ENCODE measurements around the gene CLEC18C.
"Not testable (repeated sequence)": the region's sequence is repeated elsewhere in the genome, so short reads cannot be mapped to it uniquely, and the experiment has no call there.

Gene CLEC18C

GRCh38 chr16:70173212-70173837, at the start of gene CLEC18C:
Gene CLEC18C, plus strand, starts transcription at chr16:70173787. Its CDS starts 492 bp downstream, at chr16:70174279.
- H3K4me3 ChIP-seq (ENCODE audit: low read depth, low read length), result not testable (repeated sequence)

GRCh38 chr16:70123822-70124221, 49.8 kb upstream of the CLEC18C start:
- H3K4me3 ChIP-seq (ENCODE audit: low read depth, low read length), result not testable (repeated sequence)

GRCh38 chr16:70126226-70126625, 47.4 kb upstream of the CLEC18C start:
- not testable (repeated sequence) for H3K4me3 ChIP-seq (ENCODE audit: low read depth, low read length)

- not testable (repeated sequence) for H3K4me3 ChIP-seq (ENCODE audit: low read depth, low read length)
Measured at GRCh38 chr16:70127706-70128105, 45.9 kb upstream of the CLEC18C start.

GRCh38 chr16:70128844-70129243, 44.7 kb upstream of the CLEC18C start:
- H3K4me3 ChIP-seq (ENCODE audit: low read depth, low read length), result not testable (repeated sequence)

GRCh38 chr16:70135796-70136195, 37.8 kb upstream of the CLEC18C start:
- H3K4me3 ChIP-seq (ENCODE audit: low read depth, low read length), result not testable (repeated sequence)

GRCh38 chr16:70136595-70136994, 37.0 kb upstream of the CLEC18C start:
- not testable (repeated sequence) for H3K4me3 ChIP-seq (ENCODE audit: low read depth, low read length)

- not testable (repeated sequence) for H3K4me3 ChIP-seq (ENCODE audit: low read depth, low read length)
Measured at GRCh38 chr16:70142739-70143138, 30.8 kb upstream of the CLEC18C start.

GRCh38 chr16:70143231-70143895, 30.2 kb upstream of the CLEC18C start:
- not testable (repeated sequence) for H3K4me3 ChIP-seq (ENCODE audit: low read depth, low read length)

GRCh38 chr16:70147853-70148252, 25.7 kb upstream of the CLEC18C start:
- H3K4me3 ChIP-seq (ENCODE audit: low read depth, low read length), result not testable (repeated sequence)

- not testable (repeated sequence) for H3K4me3 ChIP-seq (ENCODE audit: low read depth, low read length)
Measured at GRCh38 chr16:70148453-70148852, 25.1 kb upstream of the CLEC18C start.

- not testable (repeated sequence) for H3K4me3 ChIP-seq (ENCODE audit: low read depth, low read length)
Measured at GRCh38 chr16:70149296-70149695, 24.3 kb upstream of the CLEC18C start.

- no peak overlapping the region for H3K4me3 ChIP-seq (ENCODE audit: low read depth, low read length)
- no peak for TF ChIP-seq CTCF (IDR thresholded peaks at IDR 0.05; ENCODE audit: low read depth, low read length)
Measured at GRCh38 chr16:70151391-70151790, 22.2 kb upstream of the CLEC18C start.

GRCh38 chr16:70151941-70152509, 21.6 kb upstream of the CLEC18C start:
- no peak for TF ChIP-seq CTCF (IDR thresholded peaks at IDR 0.05; ENCODE audit: low read depth, low read length)

More at GRCh38 chr16:70151941-70152509, 21.6 kb upstream of the CLEC18C start:
- H3K4me3 ChIP-seq (ENCODE audit: low read depth, low read length), result no peak overlapping the region

Measured in WI38 (cell line).